ENCODE results near the gene TWIST2.

Gene TWIST2

DNA sequence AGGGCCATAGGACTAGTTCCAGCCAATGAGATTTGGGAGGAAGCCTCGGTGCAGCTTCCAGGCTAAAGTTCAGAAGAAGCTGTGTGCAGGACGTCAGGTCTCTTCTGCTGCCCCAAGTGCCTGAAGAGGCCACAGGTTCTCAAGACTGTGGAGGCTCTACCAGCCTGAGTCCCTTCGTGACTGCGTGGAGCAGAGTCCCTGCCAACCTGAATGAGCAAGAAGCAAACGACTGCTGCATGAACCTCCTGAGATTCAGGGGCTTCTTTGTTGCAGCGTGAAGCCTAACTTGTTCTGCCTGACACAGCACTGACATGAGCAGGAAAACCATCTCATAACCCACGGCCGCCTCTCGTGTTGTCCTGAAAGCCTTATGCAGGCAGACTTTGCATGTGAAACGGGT is 39.7 kb downstream of the TWIST2 start:
- TF ChIP-seq CTCF (IDR thresholded peaks at IDR 0.05; ENCODE audit: insufficient read depth, low read depth, low read length, missing control alignments) = no peak
- no peak overlapping the region for H3K4me3 ChIP-seq (ENCODE audit: low read length)
- DNase-seq (ENCODE audit: low read depth) = no peak

DNA sequence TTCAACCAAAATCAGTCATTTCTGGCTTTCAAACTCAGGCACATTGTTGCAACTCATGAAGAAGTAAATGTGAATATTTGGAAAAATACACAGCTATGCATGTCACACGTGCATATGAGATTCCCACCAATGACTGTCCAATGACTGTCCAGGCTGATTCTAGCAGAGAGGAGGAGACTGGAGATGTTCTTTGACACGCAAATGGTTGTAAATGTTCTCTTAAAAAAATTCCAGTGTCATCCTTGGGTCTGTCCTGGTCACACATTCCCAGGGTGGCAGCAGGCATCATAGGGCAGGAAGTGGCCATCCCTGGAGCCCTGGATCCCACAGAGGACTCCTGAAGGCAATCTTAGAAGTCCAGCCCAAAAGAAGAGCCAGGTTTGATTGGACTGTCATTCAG is 40.9 kb downstream of the TWIST2 start:
- no peak for TF ChIP-seq CTCF (IDR thresholded peaks at IDR 0.05; ENCODE audit: insufficient read depth, low read depth, low read length, missing control alignments)
- no peak for DNase-seq (ENCODE audit: low read depth)
- H3K4me3 ChIP-seq (ENCODE audit: low read length) = no peak overlapping the region

DNA sequence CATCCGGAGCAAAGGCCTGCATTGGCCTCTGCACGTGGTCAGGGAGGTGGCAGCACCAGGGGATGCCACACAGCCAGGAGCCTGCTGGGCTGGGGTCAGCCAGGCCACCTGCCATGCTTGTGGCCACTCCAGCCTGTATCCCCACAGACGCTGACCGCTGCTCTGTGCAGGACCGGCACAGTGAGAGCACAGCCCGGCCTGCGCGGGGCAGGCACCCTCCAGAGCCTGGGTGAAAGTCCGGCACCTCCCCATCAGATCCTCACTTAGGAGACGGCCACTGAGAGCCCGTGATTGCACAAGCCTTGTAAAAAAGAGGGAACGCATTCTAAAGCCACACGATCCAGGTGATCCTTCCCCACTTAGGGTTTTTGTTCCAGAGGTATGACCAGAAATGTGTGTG is 42.2 kb downstream of the TWIST2 start:
- H3K4me3 ChIP-seq (ENCODE audit: low read length) = no peak overlapping the region
- no peak for TF ChIP-seq CTCF (IDR thresholded peaks at IDR 0.05; ENCODE audit: insufficient read depth, low read depth, low read length, missing control alignments)
- no peak for DNase-seq (ENCODE audit: low read depth)

GRCh38 chr2:238890618-238891456 is 43.0 kb downstream of the TWIST2 start:
- TF ChIP-seq CTCF (IDR thresholded peaks at IDR 0.05; ENCODE audit: insufficient read depth, low read depth, low read length, missing control alignments) = no peak
- no peak for DNase-seq (ENCODE audit: low read depth)
- H3K4me3 ChIP-seq (ENCODE audit: low read length) = no peak overlapping the region

GRCh38 chr2:238891457-238892203 is 43.7 kb downstream of the TWIST2 start:
- TF ChIP-seq CTCF (IDR thresholded peaks at IDR 0.05; ENCODE audit: insufficient read depth, low read depth, low read length, missing control alignments) = no peak
- no peak overlapping the region for H3K4me3 ChIP-seq (ENCODE audit: low read length)
- no peak for DNase-seq (ENCODE audit: low read depth)

DNA sequence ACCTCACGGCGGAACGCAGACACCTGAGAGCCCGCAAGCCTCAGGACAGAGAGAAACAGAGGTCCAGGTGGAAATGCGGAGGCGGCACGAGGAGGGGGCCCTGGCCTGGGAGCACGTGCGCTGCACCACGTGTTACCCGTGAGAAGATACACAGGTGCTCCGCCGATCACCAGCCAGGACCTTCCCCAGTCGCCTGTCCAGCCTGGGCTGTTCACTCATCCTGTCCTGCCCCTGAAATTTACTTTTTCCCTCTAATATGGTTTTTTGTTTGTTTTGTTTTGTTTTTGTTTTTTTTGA is 44.3 kb downstream of the TWIST2 start:
- TF ChIP-seq CTCF (IDR thresholded peaks at IDR 0.05; ENCODE audit: insufficient read depth, low read depth, low read length, missing control alignments) = no peak
- DNase-seq (ENCODE audit: low read depth) = no peak
- H3K4me3 ChIP-seq (ENCODE audit: low read length) = no peak overlapping the region

Data from epithelial cell of esophagus (primary cell).